H1 (cell line): ENCODE measurements around the gene CLDN6. TPM values are rescaled to one million over a fixed set of nuclear protein-coding genes. Genes with fewer than 3 reads are reported as not detected.

Source experiments
- CBX8 ChIP-seq: fragments of 300-800, 300-1000 bp; sonication (generic); IDR thresholded peaks from 2 replicates; pipeline ENCODE4 v1.7.1; 2016; ENCODE audit warnings: low read depth, low read length, borderline replicate concordance
- HDAC6 ChIP-seq: IDR thresholded peaks from one replicate; pipeline ENCODE4 v1.7.1; 2012; ENCODE audit warnings: low read depth, mild to moderate bottlenecking, inconsistent platforms, low read length, moderate library complexity
- JUND ChIP-seq: IDR thresholded peaks from 2 replicates; pipeline ENCODE4 v1.6.1; 2011; ENCODE audit warnings: mild to moderate bottlenecking, improper control_type of control experiment, low read length
- PHF8 ChIP-seq: fragments of 200-600 bp; sonication (generic); conservative IDR thresholded peaks from 2 replicates; pipeline ENCODE4 v1.7.1; 2012; ENCODE audit warnings: low read depth, mild to moderate bottlenecking, inconsistent platforms, low read length, moderate library complexity
- SUZ12 ChIP-seq: fragments of 200-600 bp; sonication (generic); IDR thresholded peaks from 2 replicates; pipeline ENCODE4 v1.6.1; 2012; ENCODE audit warnings: mild to moderate bottlenecking, inconsistent platforms, low read length, moderate library complexity, mixed read lengths
- polyA plus RNA-seq, 7 experiments: library from polyadenylated mRNA; depleted of rRNA in 3 of 7; stranded (reverse) in 5 of 7; unstranded in 2 of 7; fragments of >200 nt in 5 of 7; fragments of 200-250 nt in 2 of 7; gene quantifications; 1 replicate in 5 of 7; 2 replicates in 1 of 7; 4 replicates in 1 of 7; pipeline versions ENCODE4 v1.2.1 to v1.2.3, GENCODE V29; 2011 to 2013; ENCODE audit warnings: missing spikeins in 2 of 7, mixed read lengths in 2 of 7
- total RNA-seq: library from RNA; stranded (reverse); fragmentation: NEBNext Ultra II Directional; extraction: Animal tissue kit (Norgen Biotek cat#: 25700); gene quantifications from 2 replicates; pipeline ENCODE4 v1.2.1, GENCODE V29; 2021
- TF ChIP-seq, protein P1 (sequence below), 3 experiments: IDR thresholded peaks; 1 replicate in 2 of 3; 2 replicates in 1 of 3; pipeline versions ENCODE4 v1.5.1 to v1.6.1; 2011; ENCODE audit warnings: low read length in 3 of 3, mild to moderate bottlenecking in 3 of 3, inconsistent platforms in 2 of 3, low read depth in 1 of 3, moderate library complexity in 1 of 3; ENCODE audit not compliant: insufficient read depth in 1 of 3; ENCODE audit errors: control extremely low read depth in 1 of 3
- TF ChIP-seq, protein P2 (sequence below): IDR thresholded peaks from 2 replicates; pipeline ENCODE4 v1.6.1; 2012; ENCODE audit warnings: low read length, inconsistent platforms

The CLDN6 gene
- total and polyA plus RNA-seq, 2 of the 8 experiments (the other 6 are each of a cell fraction or from before 2014, with no cell fraction given): 747 to 1,115 TPM

DNA sequence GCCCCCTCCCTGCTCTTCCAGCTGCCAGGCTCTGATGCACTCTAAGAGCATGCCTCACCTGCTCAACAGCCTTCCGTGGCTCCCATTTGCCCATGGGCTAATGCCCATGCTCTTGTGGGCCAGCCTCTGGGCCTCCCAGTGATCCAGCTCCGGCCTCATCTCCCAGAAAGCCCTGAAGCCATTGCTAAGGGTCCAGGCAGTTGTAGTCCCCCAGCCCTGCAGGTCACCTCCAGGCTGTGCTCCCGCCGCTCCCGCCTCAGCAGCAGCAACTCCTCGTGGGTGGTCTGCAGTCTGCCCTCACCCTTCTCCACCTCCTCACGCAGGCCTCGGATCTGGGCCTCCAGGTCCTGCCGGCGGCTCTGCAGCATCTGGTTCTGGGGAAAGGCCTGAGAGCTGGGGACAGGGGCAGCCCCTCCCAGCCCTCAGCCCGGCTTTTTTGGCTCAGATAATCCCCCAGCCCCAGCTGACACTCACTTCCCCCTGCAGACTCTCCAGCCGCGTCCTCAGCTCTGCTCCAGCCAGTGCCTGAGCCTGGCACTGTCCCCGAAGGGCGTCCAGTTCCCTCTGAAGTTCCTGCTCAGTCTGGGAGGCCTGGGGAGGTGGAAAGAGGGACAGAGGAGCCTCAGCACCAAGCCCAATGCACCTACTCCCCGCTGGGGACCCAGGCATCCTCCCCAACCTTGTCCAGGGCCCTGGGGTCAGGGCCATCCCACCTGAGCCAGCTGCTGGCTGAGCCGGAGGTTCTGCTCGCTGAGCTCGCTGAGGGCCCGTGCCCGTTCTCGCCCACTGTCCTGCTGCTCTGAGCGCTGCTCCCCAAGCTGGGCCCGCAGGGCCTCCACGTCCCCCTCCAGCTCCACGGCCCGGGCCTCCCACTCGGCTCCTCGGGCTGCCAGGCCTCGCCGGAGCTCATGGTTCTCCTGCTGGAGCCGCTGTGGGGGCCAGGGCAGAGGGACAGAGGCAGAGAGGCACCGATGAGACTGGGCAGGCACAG is 12.5 kb upstream of the CLDN6 start (continued):
- TF ChIP-seq, protein P1, sequence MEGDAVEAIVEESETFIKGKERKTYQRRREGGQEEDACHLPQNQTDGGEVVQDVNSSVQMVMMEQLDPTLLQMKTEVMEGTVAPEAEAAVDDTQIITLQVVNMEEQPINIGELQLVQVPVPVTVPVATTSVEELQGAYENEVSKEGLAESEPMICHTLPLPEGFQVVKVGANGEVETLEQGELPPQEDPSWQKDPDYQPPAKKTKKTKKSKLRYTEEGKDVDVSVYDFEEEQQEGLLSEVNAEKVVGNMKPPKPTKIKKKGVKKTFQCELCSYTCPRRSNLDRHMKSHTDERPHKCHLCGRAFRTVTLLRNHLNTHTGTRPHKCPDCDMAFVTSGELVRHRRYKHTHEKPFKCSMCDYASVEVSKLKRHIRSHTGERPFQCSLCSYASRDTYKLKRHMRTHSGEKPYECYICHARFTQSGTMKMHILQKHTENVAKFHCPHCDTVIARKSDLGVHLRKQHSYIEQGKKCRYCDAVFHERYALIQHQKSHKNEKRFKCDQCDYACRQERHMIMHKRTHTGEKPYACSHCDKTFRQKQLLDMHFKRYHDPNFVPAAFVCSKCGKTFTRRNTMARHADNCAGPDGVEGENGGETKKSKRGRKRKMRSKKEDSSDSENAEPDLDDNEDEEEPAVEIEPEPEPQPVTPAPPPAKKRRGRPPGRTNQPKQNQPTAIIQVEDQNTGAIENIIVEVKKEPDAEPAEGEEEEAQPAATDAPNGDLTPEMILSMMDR (IDR thresholded peaks at IDR 0.05; ENCODE audit: control extremely low read depth in 1 of 3, insufficient read depth in 1 of 3, low read depth in 1 of 3, low read length in 3 of 3): no peak
- no peak for TF ChIP-seq SUZ12
- TF ChIP-seq, protein P2, sequence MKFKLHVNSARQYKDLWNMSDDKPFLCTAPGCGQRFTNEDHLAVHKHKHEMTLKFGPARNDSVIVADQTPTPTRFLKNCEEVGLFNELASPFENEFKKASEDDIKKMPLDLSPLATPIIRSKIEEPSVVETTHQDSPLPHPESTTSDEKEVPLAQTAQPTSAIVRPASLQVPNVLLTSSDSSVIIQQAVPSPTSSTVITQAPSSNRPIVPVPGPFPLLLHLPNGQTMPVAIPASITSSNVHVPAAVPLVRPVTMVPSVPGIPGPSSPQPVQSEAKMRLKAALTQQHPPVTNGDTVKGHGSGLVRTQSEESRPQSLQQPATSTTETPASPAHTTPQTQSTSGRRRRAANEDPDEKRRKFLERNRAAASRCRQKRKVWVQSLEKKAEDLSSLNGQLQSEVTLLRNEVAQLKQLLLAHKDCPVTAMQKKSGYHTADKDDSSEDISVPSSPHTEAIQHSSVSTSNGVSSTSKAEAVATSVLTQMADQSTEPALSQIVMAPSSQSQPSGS: no peak
- TF ChIP-seq PHF8: no peak
- TF ChIP-seq JUND: no peak
- no peak for TF ChIP-seq CBX8
- no peak for TF ChIP-seq HDAC6
